ENCODE measurements around the gene CDK5RAP2. TPM values are rescaled to one million over a fixed set of nuclear protein-coding genes. Genes with fewer than 3 reads are reported as not detected.

The CDK5RAP2 gene
- total RNA-seq, 4 donors from 2014 or later = 28.9 to 62.3 (median 40.0) TPM

- Histone ChIP-seq H3K27me3 (no peaks in the 10 kb centered on the region), H3K9me3 (no peaks in the 10 kb centered on the region), H3K4me3 (no peak overlapping the region), H3K27ac (no peak overlapping the region), H3K4me1 (no peaks in the 10 kb centered on the region), H3K36me3 (no peaks in the 10 kb centered on the region)
- no peak for TF ChIP-seq CTCF (IDR thresholded peaks at IDR 0.05)
- TF ChIP-seq POLR2A (IDR thresholded peaks at IDR 0.05) = no peak
- intact Hi-C loops (cut with DNase I; ENCODE audit: low total_unique reads) = no loop called here
- DNase-seq = no peak
Measured at GRCh38 chr9:120439926-120440325, 140.0 kb downstream of the CDK5RAP2 start.

- Histone ChIP-seq H3K9me3 (no peaks in the 10 kb centered on the region), H3K27ac (no peak overlapping the region), H3K36me3 (no peaks in the 10 kb centered on the region), H3K4me3 (no peak overlapping the region), H3K27me3 (no peaks in the 10 kb centered on the region), H3K4me1 (no peaks in the 10 kb centered on the region)
- no peak for TF ChIP-seq POLR2A (IDR thresholded peaks at IDR 0.05)
- TF ChIP-seq CTCF (IDR thresholded peaks at IDR 0.05) = no peak
- intact Hi-C loops (cut with DNase I; ENCODE audit: low total_unique reads) = no loop called here
- DNase-seq = no peak
Measured at GRCh38 chr9:120438836-120439546, 141.0 kb downstream of the CDK5RAP2 start.

GRCh38 chr9:120438111-120438510, 141.9 kb downstream of the CDK5RAP2 start:
- Histone ChIP-seq H3K9me3 (no peaks in the 10 kb centered on the region), H3K4me3 (no peak overlapping the region), H3K27ac (no peak overlapping the region), H3K4me1 (no peaks in the 10 kb centered on the region), H3K36me3 (no peaks in the 10 kb centered on the region), H3K27me3 (no peaks in the 10 kb centered on the region)
- intact Hi-C loops (cut with DNase I; ENCODE audit: low total_unique reads) = no loop called here
- no peak for TF ChIP-seq CTCF (IDR thresholded peaks at IDR 0.05)
- TF ChIP-seq POLR2A (IDR thresholded peaks at IDR 0.05) = no peak
- no peak for DNase-seq

GRCh38 chr9:120436983-120437475, 142.9 kb downstream of the CDK5RAP2 start:
- intact Hi-C loops (cut with DNase I; ENCODE audit: low total_unique reads) = no loop called here
- DNase-seq = no peak
- Histone ChIP-seq H3K27me3 (no peaks in the 10 kb centered on the region), H3K4me3 (no peak overlapping the region), H3K4me1 (no peaks in the 10 kb centered on the region), H3K36me3 (no peaks in the 10 kb centered on the region), H3K9me3 (no peaks in the 10 kb centered on the region), H3K27ac (no peak overlapping the region)
- TF ChIP-seq POLR2A (IDR thresholded peaks at IDR 0.05) (no peak), CTCF (IDR thresholded peaks at IDR 0.05) (no peak)

GRCh38 chr9:120436446-120436845, 143.5 kb downstream of the CDK5RAP2 start:
- H3K4me3 ChIP-seq = no peak overlapping the region
- no peak for DNase-seq
- H3K4me1 ChIP-seq = no peaks in the 10 kb centered on the region
- intact Hi-C loops (cut with DNase I; ENCODE audit: low total_unique reads) = no loop called here
- TF ChIP-seq POLR2A (IDR thresholded peaks at IDR 0.05) (no peak), CTCF (IDR thresholded peaks at IDR 0.05) (no peak)
- H3K36me3 ChIP-seq = no peaks in the 10 kb centered on the region
- H3K27ac ChIP-seq = no peak overlapping the region
- H3K9me3 ChIP-seq = no peaks in the 10 kb centered on the region
- H3K27me3 ChIP-seq = no peaks in the 10 kb centered on the region
